Stimulated activated CD8-positive, alpha-beta memory T cell treated with anti-CD3 and anti-CD28 coated beads, Interleukin-15, amount 100 ng/mL, for 4 hours (primary cell): ENCODE measurements around the gene TBX21.

Source experiments
- DNase-seq, 2 donors: peaks; one replicate each; pipeline ENCODE4 v3.0.0-alpha.2; 2020; ENCODE audit warnings: low read depth in 2 of 2

TBX21 gene

GRCh38 chr17:47714773-47715396, 18.2 kb upstream of the TBX21 start:
- no peak for DNase-seq

- DNase-seq = no peak
Observed at GRCh38 chr17:47715669-47716325, 17.2 kb upstream of the TBX21 start.

GRCh38 chr17:47716375-47716774, 16.7 kb upstream of the TBX21 start:
- no peak for DNase-seq

- DNase-seq = no peak
Observed at GRCh38 chr17:47717261-47717697, 15.8 kb upstream of the TBX21 start.

- DNase-seq = peak in 1 of 2 donors; percentile 71
Observed at GRCh38 chr17:47717979-47718621, 14.9 kb upstream of the TBX21 start.

- no peak for DNase-seq
Observed at GRCh38 chr17:47718634-47719405, 14.2 kb upstream of the TBX21 start.

- peak; percentile 50 to 77 for DNase-seq
Observed at GRCh38 chr17:47719411-47720152, 13.5 kb upstream of the TBX21 start.

- DNase-seq = no peak
Observed at GRCh38 chr17:47720196-47720595, 12.8 kb upstream of the TBX21 start.

GRCh38 chr17:47720754-47721533, 12.1 kb upstream of the TBX21 start:
- DNase-seq = peak; percentile 94 to 98

- no peak for DNase-seq
Observed at GRCh38 chr17:47721725-47722124, 11.3 kb upstream of the TBX21 start.

- DNase-seq = no peak
Observed at GRCh38 chr17:47724705-47725104, 8.3 kb upstream of the TBX21 start.

- DNase-seq = no peak
Observed at GRCh38 chr17:47725446-47726111, 7.5 kb upstream of the TBX21 start.

- DNase-seq = no peak
Observed at GRCh38 chr17:47726796-47727703, 6.0 kb upstream of the TBX21 start.

GRCh38 chr17:47727704-47728036, 5.4 kb upstream of the TBX21 start:
- DNase-seq = no peak

GRCh38 chr17:47728214-47728877, 4.7 kb upstream of the TBX21 start:
- DNase-seq = no peak

- no peak for DNase-seq
Observed at GRCh38 chr17:47729476-47729875, 3.6 kb upstream of the TBX21 start.

- DNase-seq = no peak
Observed at GRCh38 chr17:47730681-47731080, 2.4 kb upstream of the TBX21 start.

GRCh38 chr17:47731396-47731795, 1.6 kb upstream of the TBX21 start:
- no peak for DNase-seq
